GM19452 (cell line): Measurements from ENCODE around the gene NFYB.
"Not testable (repeated sequence)": the region's sequence is repeated elsewhere in the genome, so short reads cannot be mapped to it uniquely, and the experiment has no call there.

Experiments
- ATAC-seq: cut with Tn5 transposase; IDR thresholded peaks from one replicate; pipeline ENCODE4 v1.9.1; 2021; ENCODE audit not compliant: unreplicated experiment

Gene NFYB

GRCh38 chr12:104137902-104138796 lies at the start of gene NFYB:
Gene NFYB (minus strand): TSS chr12:104138210. CDS start chr12:104135453, 2,757 bp downstream.
- peak; percentile 93 for ATAC-seq

GRCh38 chr12:104187446-104188155 lies 49.6 kb upstream of the NFYB start:
- ATAC-seq = no peak

GRCh38 chr12:104183443-104183842 lies 45.4 kb upstream of the NFYB start:
- ATAC-seq = no peak

- no peak for ATAC-seq
Observed at GRCh38 chr12:104182621-104183378, 44.8 kb upstream of the NFYB start.

- ATAC-seq = no peak
Observed at GRCh38 chr12:104182144-104182543, 44.1 kb upstream of the NFYB start.

GRCh38 chr12:104181313-104181712 lies 43.3 kb upstream of the NFYB start:
- no peak for ATAC-seq

- no peak for ATAC-seq
Observed at GRCh38 chr12:104180374-104180773, 42.4 kb upstream of the NFYB start.

- no peak for ATAC-seq
Observed at GRCh38 chr12:104177663-104178501, 39.9 kb upstream of the NFYB start.

- ATAC-seq = no peak
Observed at GRCh38 chr12:104177336-104177662, 39.3 kb upstream of the NFYB start.

GRCh38 chr12:104175726-104176247 lies 37.8 kb upstream of the NFYB start:
- no peak for ATAC-seq

- not testable (repeated sequence) for ATAC-seq
Observed at GRCh38 chr12:104173804-104174203, 35.8 kb upstream of the NFYB start.

GRCh38 chr12:104172570-104172947 lies 34.5 kb upstream of the NFYB start:
- no peak for ATAC-seq

GRCh38 chr12:104171785-104172569 lies 34.0 kb upstream of the NFYB start:
- no peak for ATAC-seq

- no peak for ATAC-seq
Observed at GRCh38 chr12:104168596-104168995, 30.6 kb upstream of the NFYB start.

GRCh38 chr12:104167519-104168458 lies 29.8 kb upstream of the NFYB start:
- ATAC-seq = no peak

- no peak for ATAC-seq
Observed at GRCh38 chr12:104166465-104166864, 28.5 kb upstream of the NFYB start.

- no peak for ATAC-seq
Observed at GRCh38 chr12:104165801-104166200, 27.8 kb upstream of the NFYB start.

GRCh38 chr12:104164634-104165033 lies 26.6 kb upstream of the NFYB start:
- no peak for ATAC-seq

GRCh38 chr12:104163631-104164030 lies 25.6 kb upstream of the NFYB start:
- no peak for ATAC-seq
